Natural killer cell treated with Interleukin-12 subunit alpha and Interleukin-12 subunit beta and Interleukin-15 and Interleukin-18, amount 100 ng/mL, for 72 hours (primary cell): Measurements from ENCODE around the gene CACNA2D2. TPM values are rescaled to one million over a fixed set of nuclear protein-coding genes. Genes with fewer than 3 reads are reported as not detected.
A peak's percentile ranks its signal among the peaks of the same experiment; 100 is the strongest.

ENCODE experiments used
- ATAC-seq, 2 donors: fragments of 150-1000 bp; cut with Tn5 transposase in 1 of 2; sonication (Bioruptor Pico), chemical (Tn5 transposase) in 1 of 2; 2 replicates each; pipeline ENCODE4 v1.10.0; 2021
- DNase-seq: peaks from one replicate; pipeline ENCODE4 v3.0.0; 2022; ENCODE audit warnings: low spot score
- H3K27ac Mint-ChIP-seq, 2 donors: 1 replicate in 1 of 2; 2 replicates in 1 of 2; pipeline ENCODE4 v1.8.0; 2022; ENCODE audit warnings: mixed read lengths in 2 of 2, mild to moderate bottlenecking in 1 of 2, moderate library complexity in 1 of 2
- H3K27me3 Mint-ChIP-seq, 2 donors: 1 replicate in 1 of 2; 2 replicates in 1 of 2; pipeline ENCODE4 v1.8.0; 2022; ENCODE audit warnings: mixed read lengths in 2 of 2
- H3K36me3 Mint-ChIP-seq: one replicate; pipeline ENCODE4 v1.8.0; 2022; ENCODE audit warnings: mixed read lengths
- H3K4me1 Mint-ChIP-seq, 2 donors: 1 replicate in 1 of 2; 2 replicates in 1 of 2; pipeline ENCODE4 v1.8.0; 2022; ENCODE audit warnings: low read depth in 2 of 2, mixed read lengths in 2 of 2, mild to moderate bottlenecking in 1 of 2
- H3K4me3 Mint-ChIP-seq: one replicate; pipeline ENCODE4 v1.8.0; 2022; ENCODE audit warnings: mixed read lengths
- H3K9me3 Mint-ChIP-seq: 2 replicates; pipeline ENCODE4 v1.8.0; 2022; ENCODE audit warnings: mixed read lengths
- total RNA-seq, 2 donors: library from RNA; stranded (reverse); gene quantifications; one replicate each; pipeline ENCODE4 v1.2.3, GENCODE V29; 2022

CACNA2D2 gene
- total RNA-seq, 2 donors from 2014 or later, result 1.6 to 1.7 TPM

DNA sequence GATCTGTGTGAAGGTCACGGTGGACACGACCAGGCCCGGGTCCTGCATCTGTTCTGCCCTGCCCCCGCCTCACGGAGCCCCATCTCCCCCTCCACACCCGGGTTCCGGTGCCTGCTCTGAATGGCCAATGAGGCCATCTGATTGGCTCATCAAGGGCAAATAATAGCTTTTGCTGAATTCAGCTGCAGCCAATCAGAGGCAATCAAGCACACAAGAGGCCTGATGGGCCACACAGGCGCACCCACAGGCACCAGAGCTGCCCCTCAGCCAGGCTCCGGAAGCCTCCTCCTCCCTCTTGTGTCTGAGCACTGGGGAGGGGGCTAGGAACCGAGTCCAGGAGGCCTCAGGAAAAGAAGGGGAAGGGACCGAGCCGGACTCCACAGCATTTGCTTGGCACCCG is 49.5 kb downstream of the CACNA2D2 start:
- DNase-seq (no peak), ATAC-seq (no peak)
- Mint-ChIP-seq H3K27me3 (no peaks in the 10 kb centered on the region), H3K9me3 (no peaks in the 10 kb centered on the region), H3K4me3 (no peak overlapping the region), H3K27ac (no peak overlapping the region), H3K36me3 (no peaks in the 10 kb centered on the region), H3K4me1 (peaks cover 9 to 12% of the 10 kb centered on the region in 2 donors)

DNA sequence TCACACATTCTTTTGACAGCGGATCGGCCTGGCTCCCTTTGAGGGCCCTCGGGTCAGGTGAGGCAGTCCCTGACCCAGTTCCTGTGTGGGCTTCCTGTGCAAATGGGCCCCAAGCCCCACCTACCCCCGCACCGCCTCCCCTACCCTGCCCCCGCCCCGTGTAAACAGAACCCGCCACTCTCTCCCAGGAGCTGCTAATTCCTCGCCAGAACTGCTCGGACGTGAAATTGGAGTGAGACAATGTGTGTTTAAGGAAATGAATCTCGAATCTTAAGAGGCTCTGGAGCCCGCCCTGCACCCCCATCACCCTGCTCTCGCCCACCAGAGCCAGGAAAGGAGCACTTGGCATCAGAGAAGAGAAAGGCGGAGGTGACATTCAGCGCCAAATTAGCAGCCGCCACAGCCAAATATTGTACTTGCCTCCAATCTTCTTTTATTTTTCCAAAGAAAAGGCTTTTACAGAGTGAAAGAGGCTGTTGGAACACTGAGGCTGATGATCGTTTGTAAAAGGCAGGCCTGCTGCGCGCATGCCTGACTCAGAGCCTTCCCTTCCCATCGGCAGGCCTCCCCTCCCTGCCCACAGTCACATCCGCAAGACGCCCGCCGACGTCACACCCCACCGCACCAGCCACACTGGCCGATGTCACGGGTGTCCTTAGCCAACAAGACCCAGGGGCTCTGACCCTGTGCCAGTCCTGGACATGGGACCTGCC is 53.1 kb downstream of the CACNA2D2 start:
- Mint-ChIP-seq H3K27ac (peak overlapping the region; percentile 85 to 86), H3K27me3 (no peaks in the 10 kb centered on the region), H3K9me3 (no peaks in the 10 kb centered on the region), H3K36me3 (no peaks in the 10 kb centered on the region), H3K4me3 (peak overlapping the region; percentile 78), H3K4me1 (peaks cover 9 to 32% of the 10 kb centered on the region in 2 donors)
- ATAC-seq (peak; percentile 92 to 93), DNase-seq (peak; percentile 89)

DNA sequence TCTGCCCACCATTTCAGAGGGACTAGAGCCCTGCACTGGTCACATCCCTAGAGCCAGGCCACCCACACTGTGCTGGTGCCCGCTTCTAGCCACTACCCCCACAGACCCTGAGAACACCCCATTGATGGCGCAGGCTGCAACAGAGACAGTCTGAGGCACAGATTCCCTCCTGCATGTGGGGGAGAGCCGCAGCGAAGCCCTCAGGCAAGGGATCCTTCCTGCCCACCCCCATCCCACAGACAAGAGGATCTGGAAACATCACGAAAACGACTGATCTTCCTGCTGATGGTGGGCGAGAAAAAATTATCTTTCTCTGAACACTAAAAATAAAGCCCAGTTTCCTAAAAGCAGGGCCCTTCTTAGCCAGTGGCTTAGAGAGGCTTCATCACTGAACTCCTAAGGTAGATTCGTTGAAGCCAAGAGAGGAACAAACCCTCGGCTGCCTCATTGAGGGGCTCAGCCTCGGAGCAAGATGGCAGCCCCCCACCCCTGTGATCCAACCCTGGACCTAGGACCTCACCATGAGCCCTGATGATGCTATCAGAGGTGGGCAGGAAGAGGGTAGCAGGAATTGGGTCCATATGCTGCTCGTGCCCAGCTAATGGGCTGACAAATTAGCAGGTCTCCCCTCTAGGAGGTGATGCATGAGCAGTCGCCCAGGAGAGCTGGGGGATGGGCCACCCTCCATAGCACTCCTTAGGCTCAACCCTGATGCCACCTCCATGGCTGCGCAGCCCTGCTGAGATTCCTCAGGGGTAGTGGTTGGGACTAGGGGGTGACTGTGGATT is 54.5 kb downstream of the CACNA2D2 start:
- H3K27ac Mint-ChIP-seq, result peak overlapping the region; percentile 85 to 86
- H3K27me3 Mint-ChIP-seq, result no peaks in the 10 kb centered on the region
- H3K36me3 Mint-ChIP-seq, result no peaks in the 10 kb centered on the region
- no peaks in the 10 kb centered on the region for H3K9me3 Mint-ChIP-seq
- ATAC-seq (no peak), DNase-seq (no peak)
- peak overlapping the region; percentile 22 for H3K4me3 Mint-ChIP-seq
- peaks cover 18 to 43% of the 10 kb centered on the region in 2 donors for H3K4me1 Mint-ChIP-seq

DNA sequence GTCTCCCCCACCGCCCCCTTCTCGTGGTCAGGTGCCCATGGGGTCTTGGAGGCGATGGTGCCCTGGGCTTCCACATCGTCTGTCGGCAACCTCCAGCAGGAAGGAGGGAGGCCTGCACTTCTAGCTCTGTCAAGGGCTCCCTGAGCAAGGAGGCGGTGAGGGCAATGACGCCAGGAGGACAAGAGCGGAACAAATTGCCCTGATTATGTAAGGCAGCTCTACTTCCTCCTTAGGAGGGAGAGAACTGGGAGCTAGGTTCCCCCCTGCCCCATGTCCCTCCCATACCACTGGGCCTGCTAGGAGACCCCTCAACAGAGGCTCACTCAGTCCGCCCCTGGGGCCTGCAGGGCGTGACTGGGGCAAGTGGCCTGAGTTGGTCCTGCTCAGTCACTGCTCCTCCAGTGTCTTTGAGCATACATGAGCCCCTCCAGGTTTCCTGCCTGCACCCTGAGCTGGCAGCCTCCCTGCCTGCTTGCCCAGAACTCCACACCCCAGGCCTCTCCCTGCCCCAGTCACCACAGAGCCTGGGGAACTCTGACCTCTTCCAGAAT is 56.1 kb downstream of the CACNA2D2 start:
- Mint-ChIP-seq H3K36me3 (no peaks in the 10 kb centered on the region), H3K9me3 (no peaks in the 10 kb centered on the region), H3K4me3 (no peak overlapping the region), H3K27ac (peak overlapping the region in 1 of 2 donors; percentile 5), H3K4me1 (peaks cover 18 to 43% of the 10 kb centered on the region in 2 donors), H3K27me3 (no peaks in the 10 kb centered on the region)
- DNase-seq, result no peak
- no peak for ATAC-seq

DNA sequence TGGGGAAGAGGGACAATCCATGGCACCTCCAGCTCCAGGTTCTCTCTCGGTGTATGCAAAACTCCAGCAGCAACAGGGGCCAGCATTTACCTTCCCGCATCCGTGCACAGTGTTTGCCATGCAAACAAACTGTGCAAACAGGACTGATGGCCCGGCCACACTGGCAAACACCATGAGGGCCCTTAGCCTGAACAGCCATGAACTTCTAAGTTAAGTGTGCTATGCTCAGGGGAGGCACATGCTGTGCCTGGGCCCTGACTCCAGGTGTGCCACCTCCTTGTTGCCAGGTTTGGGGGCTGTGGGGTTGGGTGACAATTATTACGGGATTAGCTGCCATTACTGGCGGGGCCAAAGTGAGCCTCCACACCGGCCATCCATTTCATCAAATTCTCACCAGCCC is 57.5 kb downstream of the CACNA2D2 start:
- no peaks in the 10 kb centered on the region for H3K27me3 Mint-ChIP-seq
- no peaks in the 10 kb centered on the region for H3K9me3 Mint-ChIP-seq
- ATAC-seq, result no peak
- peaks cover 18 to 39% of the 10 kb centered on the region in 2 donors for H3K4me1 Mint-ChIP-seq
- H3K27ac Mint-ChIP-seq, result no peak overlapping the region
- DNase-seq, result no peak
- no peaks in the 10 kb centered on the region for H3K36me3 Mint-ChIP-seq
- H3K4me3 Mint-ChIP-seq, result no peak overlapping the region

DNA sequence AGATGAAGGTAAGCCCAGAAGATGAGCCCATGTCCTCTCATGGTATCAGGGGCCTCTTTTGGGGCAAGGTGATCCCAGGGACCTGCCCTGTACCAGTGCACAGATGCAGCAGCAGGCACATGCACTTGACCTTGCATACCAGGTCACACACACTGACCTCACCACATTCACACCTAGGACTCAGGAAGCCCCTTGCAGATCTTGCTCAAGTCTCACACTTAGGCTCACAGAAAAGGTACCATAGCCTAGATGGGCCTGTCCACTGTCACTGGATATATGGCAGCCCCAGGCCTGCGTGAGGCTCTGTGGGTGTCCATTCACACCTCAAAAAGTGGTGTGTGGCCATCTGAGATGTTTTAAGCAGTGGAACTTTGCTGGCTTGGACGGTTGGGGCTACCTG is 58.7 kb downstream of the CACNA2D2 start:
- no peaks in the 10 kb centered on the region for H3K9me3 Mint-ChIP-seq
- ATAC-seq (peak; percentile 45 to 64), DNase-seq (no peak)
- H3K27me3 Mint-ChIP-seq, result no peaks in the 10 kb centered on the region
- peaks cover 9 to 31% of the 10 kb centered on the region in 2 donors for H3K4me1 Mint-ChIP-seq
- no peaks in the 10 kb centered on the region for H3K36me3 Mint-ChIP-seq
- no peak overlapping the region for H3K27ac Mint-ChIP-seq
- no peak overlapping the region for H3K4me3 Mint-ChIP-seq

DNA sequence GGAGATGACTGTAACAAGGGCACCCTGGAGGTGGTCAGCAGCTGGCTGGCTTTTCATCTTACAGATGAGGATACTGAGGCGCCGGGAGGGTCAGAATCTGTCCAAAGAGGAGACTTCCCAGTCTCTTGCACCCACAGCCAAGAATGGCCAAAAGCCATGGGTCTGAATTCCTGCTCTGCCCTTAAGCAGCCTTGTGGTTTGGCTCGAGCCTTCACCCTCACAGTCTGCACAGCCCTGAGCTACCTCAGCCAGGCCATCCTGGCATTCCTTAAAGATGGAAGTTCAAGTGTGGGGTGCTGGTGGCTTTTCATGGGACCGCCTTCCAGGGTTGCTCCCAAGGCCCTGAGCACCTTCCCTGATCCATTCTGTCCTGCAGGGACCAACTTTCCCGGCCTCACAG is 59.2 kb downstream of the CACNA2D2 start:
- no peak for DNase-seq
- H3K27me3 Mint-ChIP-seq, result no peaks in the 10 kb centered on the region
- H3K27ac Mint-ChIP-seq, result no peak overlapping the region
- H3K4me1 Mint-ChIP-seq, result peaks cover 9 to 31% of the 10 kb centered on the region in 2 donors
- no peaks in the 10 kb centered on the region for H3K36me3 Mint-ChIP-seq
- H3K4me3 Mint-ChIP-seq, result no peak overlapping the region
- no peaks in the 10 kb centered on the region for H3K9me3 Mint-ChIP-seq
- ATAC-seq, result no peak

DNA sequence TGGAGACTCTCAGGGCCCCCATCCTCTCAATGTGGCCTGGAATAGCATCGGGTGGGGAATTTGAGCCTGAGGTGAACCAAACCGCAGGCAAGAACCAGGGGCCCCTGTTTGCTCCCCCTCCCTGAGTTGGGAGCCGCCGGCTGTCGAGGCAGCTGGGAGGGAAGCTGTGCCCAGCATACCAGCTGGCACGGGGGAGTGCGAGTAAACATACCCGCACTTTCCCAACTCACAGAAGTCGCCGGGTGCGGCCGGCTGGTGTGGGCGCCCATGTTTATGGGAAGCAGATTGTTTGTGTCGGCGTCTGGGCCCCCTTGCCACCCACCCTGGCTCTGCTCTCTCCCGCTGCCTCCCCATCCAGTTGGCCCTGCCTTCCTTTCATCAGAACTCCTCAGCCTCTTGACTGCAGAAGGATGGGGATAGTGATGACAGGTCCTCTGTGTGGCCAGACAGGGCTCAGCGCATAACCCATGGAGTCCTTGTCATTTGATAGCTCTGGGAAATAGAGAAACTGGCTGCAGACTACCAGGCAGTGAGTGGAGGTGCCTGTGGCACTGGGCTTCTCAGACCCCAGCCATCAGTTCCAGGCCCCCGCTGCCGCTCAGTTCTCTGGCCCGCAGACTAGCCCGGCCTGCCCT is 60.4 kb downstream of the CACNA2D2 start:
- DNase-seq (no peak), ATAC-seq (no peak)
- peaks cover 9 to 36% of the 10 kb centered on the region in 2 donors for H3K4me1 Mint-ChIP-seq
- H3K9me3 Mint-ChIP-seq, result no peaks in the 10 kb centered on the region
- no peak overlapping the region for H3K4me3 Mint-ChIP-seq
- H3K27ac Mint-ChIP-seq, result no peak overlapping the region
- H3K36me3 Mint-ChIP-seq, result no peaks in the 10 kb centered on the region
- no peaks in the 10 kb centered on the region for H3K27me3 Mint-ChIP-seq

DNA sequence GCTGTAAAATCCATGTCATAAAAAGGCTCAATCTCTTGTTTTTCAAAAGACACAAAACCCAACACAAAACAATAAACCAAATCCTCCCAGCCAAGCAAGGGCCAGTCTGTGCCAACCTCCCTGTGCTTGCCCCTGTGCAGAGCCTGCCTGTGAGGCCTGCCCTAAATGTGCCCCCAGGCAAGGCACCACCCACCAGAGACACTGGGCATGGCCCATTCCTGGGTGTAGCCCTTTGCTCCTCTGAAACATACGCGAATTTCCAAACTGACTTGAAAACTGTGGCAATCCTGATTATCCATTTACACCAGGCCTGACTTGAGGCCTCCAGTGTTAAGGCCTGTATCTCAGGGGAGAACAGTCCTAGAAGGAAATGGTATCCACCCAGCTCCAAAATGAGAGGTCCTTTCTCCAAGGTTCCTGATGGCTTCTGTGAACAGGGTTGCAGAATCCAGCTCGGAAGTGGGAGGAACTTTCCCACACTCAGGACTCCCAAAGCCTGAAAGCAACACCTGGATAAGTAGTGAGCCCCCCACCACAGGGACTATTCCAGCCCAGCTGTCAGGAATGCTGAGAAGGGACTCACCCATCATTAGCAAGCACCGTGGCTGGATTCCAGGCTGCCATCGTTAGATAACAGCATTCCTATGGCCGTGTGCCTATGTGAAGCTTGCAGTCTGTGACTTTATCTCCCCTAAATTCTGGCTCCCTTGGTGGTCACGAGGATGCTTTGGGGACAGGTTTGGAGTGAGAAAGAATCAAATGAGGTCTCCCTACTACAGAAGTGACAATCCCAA is 61.8 kb downstream of the CACNA2D2 start:
- DNase-seq, result no peak
- H3K27me3 Mint-ChIP-seq, result no peaks in the 10 kb centered on the region
- no peak for ATAC-seq
- H3K27ac Mint-ChIP-seq, result no peak overlapping the region
- H3K4me1 Mint-ChIP-seq, result peaks cover 17 to 34% of the 10 kb centered on the region in 2 donors
- H3K36me3 Mint-ChIP-seq, result no peaks in the 10 kb centered on the region
- no peak overlapping the region for H3K4me3 Mint-ChIP-seq
- no peaks in the 10 kb centered on the region for H3K9me3 Mint-ChIP-seq

DNA sequence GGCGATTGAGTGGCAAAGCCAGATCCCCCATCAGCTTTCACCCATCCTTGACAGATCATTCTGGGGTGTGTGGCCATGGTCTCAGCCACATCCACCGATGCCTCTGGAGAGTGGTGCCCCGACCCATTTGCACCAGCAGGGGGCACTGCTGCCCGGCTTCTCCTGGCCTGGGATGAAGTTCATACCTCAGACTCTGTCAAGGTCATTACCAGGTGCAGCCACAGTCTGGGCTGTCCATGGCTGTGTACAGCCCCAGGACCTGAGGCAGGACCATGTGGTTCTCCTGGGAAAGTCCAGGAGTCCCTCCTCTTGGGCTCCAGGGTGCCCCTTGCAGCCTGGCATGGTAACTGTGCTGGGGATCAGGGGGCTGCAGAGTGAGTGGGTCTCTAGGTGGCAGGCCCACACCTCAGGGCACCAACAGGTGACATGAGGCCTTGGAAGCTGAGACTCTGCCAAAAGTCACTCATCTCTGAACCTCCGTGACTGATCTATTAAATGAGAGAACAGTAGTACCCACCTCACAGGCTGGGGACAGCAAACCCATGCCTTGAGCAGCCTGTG is 67.2 kb downstream of the CACNA2D2 start:
- peak; percentile 83 to 88 for ATAC-seq
- Mint-ChIP-seq H3K4me3 (peak overlapping the region; percentile 27), H3K4me1 (peaks cover 35 to 51% of the 10 kb centered on the region in 2 donors), H3K27ac (no peak overlapping the region), H3K27me3 (no peaks in the 10 kb centered on the region), H3K36me3 (no peaks in the 10 kb centered on the region), H3K9me3 (no peaks in the 10 kb centered on the region)
- DNase-seq, result peak; percentile 78

DNA sequence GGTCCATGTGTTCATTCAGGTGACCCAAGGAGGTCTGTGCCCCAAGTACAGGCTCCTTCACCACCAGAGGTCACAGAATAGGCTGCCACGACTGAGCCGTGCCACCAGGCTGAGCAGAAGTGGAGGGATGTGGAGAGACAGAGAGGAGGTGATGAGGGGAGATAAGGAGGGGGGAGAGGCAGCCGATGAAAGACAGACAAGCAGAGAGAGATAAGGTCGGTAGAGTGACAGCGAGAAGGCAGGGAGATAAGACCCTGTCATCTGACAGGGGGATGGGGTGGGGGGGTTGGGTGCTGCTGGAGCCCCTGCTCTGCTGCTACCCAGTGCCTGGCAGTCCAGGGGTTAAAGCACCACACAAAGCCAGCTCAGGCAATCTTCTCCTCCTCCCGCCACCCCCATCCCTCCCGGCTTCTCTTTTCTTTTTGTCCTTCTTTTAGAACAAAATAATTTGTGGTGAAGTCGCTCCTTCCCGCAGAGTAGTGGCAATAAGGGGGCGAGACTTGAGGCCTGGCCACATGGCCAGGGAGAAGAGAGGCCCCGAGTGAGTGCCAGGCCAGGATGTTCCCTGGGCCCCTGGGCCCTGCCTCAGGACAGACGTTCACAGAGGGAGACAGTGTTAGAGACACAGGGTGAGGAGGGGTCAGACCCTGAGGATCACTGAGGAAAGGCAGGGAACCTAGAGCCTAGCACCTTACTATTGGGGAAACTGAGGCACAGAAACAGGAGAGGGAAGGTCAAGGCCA is 67.9 kb downstream of the CACNA2D2 start:
- DNase-seq (no peak), ATAC-seq (peak; percentile 2 to 30)
- Mint-ChIP-seq H3K4me3 (peak overlapping the region; percentile 27), H3K27ac (no peak overlapping the region), H3K36me3 (no peaks in the 10 kb centered on the region), H3K4me1 (peaks cover 41 to 58% of the 10 kb centered on the region in 2 donors), H3K9me3 (no peaks in the 10 kb centered on the region), H3K27me3 (no peaks in the 10 kb centered on the region)

DNA sequence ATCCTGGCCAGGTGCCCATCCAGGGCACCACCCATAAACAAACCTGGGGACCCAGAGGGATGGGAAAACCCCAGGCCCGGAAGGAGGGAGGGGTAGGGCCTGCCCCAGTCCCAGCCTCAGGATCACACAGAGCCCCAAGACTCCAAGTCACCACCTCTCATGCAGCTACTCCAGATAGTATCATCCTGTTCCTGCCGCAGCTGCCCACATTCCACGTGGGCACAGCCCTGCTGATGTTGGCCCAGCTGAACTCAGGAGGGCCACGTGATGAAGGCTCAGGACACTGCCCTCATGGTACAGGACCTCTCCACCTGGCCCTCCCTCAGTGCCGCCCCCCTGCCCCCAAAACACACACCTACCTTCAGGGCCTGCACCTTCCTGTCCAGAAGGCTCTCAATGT is 69.5 kb downstream of the CACNA2D2 start:
- H3K36me3 Mint-ChIP-seq, result no peaks in the 10 kb centered on the region
- no peak overlapping the region for H3K4me3 Mint-ChIP-seq
- H3K9me3 Mint-ChIP-seq, result no peaks in the 10 kb centered on the region
- peak overlapping the region in 1 of 2 donors; percentile 81 for H3K27ac Mint-ChIP-seq
- DNase-seq (no peak), ATAC-seq (no peak)
- H3K4me1 Mint-ChIP-seq, result peaks cover 48 to 66% of the 10 kb centered on the region in 2 donors
- H3K27me3 Mint-ChIP-seq, result no peaks in the 10 kb centered on the region
